Gastrocnemius medialis (tissue), 4 donors: ENCODE measurements around the gene OR2T2. TPM values are rescaled to one million over a fixed set of nuclear protein-coding genes. Genes with fewer than 3 reads are reported as not detected.

Source experiments
- total RNA-seq, 4 donors: library from RNA; depleted of rRNA; stranded (reverse); fragments of >200 nt; gene quantifications; one replicate each; pipeline versions ENCODE4 v1.1.0 to v1.2.3, GENCODE V29; 2016

OR2T2 gene
- total RNA-seq, 4 donors from 2014 or later: not detected

Other genes with a start within 250 kb of the OR2T2 start
- gene OR2M3, start 248.4 kb upstream of the OR2T2 start, total RNA-seq: not detected
- gene OR2M4, start 214.2 kb upstream of the OR2T2 start, total RNA-seq: not detected
- not detected for gene OR2T33, start 167.7 kb upstream of the OR2T2 start, total RNA-seq
- gene OR2T12, start 142.2 kb upstream of the OR2T2 start, total RNA-seq: not detected
- not detected for gene OR2M7, start 121.1 kb upstream of the OR2T2 start, total RNA-seq
- gene OR14C36, start 96.9 kb upstream of the OR2T2 start, total RNA-seq: not detected
- gene OR2T4, start 84.0 kb upstream of the OR2T2 start, total RNA-seq: not detected
- not detected for gene OR2T6, start 69.9 kb upstream of the OR2T2 start, total RNA-seq
- gene OR2T1, start 42.6 kb upstream of the OR2T2 start, total RNA-seq: not detected
- not detected for gene OR2T3, start 27.7 kb downstream of the OR2T2 start, total RNA-seq
- not detected for gene OR2T5, start 43.0 kb downstream of the OR2T2 start, total RNA-seq
- not detected for gene OR2G6, start 62.4 kb downstream of the OR2T2 start, total RNA-seq
- gene OR2T29, start 117.1 kb downstream of the OR2T2 start, total RNA-seq: not detected
- not detected for gene OR2T34, start 129.1 kb downstream of the OR2T2 start, total RNA-seq
- not detected for gene OR2T10, start 152.1 kb downstream of the OR2T2 start, total RNA-seq
- not detected for gene OR2T11, start 189.5 kb downstream of the OR2T2 start, total RNA-seq
- not detected for gene OR2T35, start 199.6 kb downstream of the OR2T2 start, total RNA-seq
- gene OR2T27, start 209.9 kb downstream of the OR2T2 start, total RNA-seq: not detected